HG02870 (cell line): ENCODE measurements around the gene CADPS.
"Not testable (repeated sequence)": the region's sequence is repeated elsewhere in the genome, so short reads cannot be mapped to it uniquely, and the experiment has no call there.

ENCODE experiments used
- ATAC-seq: cut with Tn5 transposase; IDR thresholded peaks from one replicate; pipeline ENCODE4 v1.9.1; 2021; ENCODE audit warnings: mild to moderate bottlenecking, moderate library complexity; ENCODE audit not compliant: unreplicated experiment

The CADPS gene

GRCh38 chr3:62602129-62602770 is 273.0 kb downstream of the CADPS start:
- ATAC-seq = no peak

- ATAC-seq = no peak
Observed at GRCh38 chr3:62601238-62602070, 273.8 kb downstream of the CADPS start.

- no peak for ATAC-seq
Observed at GRCh38 chr3:62600033-62600432, 275.2 kb downstream of the CADPS start.

- ATAC-seq = no peak
Observed at GRCh38 chr3:62597491-62597890, 277.7 kb downstream of the CADPS start.

- ATAC-seq = no peak
Observed at GRCh38 chr3:62592408-62592807, 282.8 kb downstream of the CADPS start.

- no peak for ATAC-seq
Observed at GRCh38 chr3:62589078-62589477, 286.1 kb downstream of the CADPS start.

- no peak for ATAC-seq
Observed at GRCh38 chr3:62587579-62588031, 287.6 kb downstream of the CADPS start.

GRCh38 chr3:62587169-62587568 is 288.0 kb downstream of the CADPS start:
- ATAC-seq = no peak

- no peak for ATAC-seq
Observed at GRCh38 chr3:62586356-62586755, 288.9 kb downstream of the CADPS start.

- no peak for ATAC-seq
Observed at GRCh38 chr3:62585861-62586260, 289.4 kb downstream of the CADPS start.

- ATAC-seq = no peak
Observed at GRCh38 chr3:62584636-62585035, 290.6 kb downstream of the CADPS start.

GRCh38 chr3:62582495-62583172 is 292.6 kb downstream of the CADPS start:
- ATAC-seq = no peak

- ATAC-seq = not testable (repeated sequence)
Observed at GRCh38 chr3:62580485-62580884, 294.7 kb downstream of the CADPS start.

- ATAC-seq = no peak
Observed at GRCh38 chr3:62577153-62577552, 298.1 kb downstream of the CADPS start.

- no peak for ATAC-seq
Observed at GRCh38 chr3:62574266-62574898, 300.8 kb downstream of the CADPS start.

- no peak for ATAC-seq
Observed at GRCh38 chr3:62571916-62572315, 303.3 kb downstream of the CADPS start.

- ATAC-seq = no peak
Observed at GRCh38 chr3:62570888-62571287, 304.3 kb downstream of the CADPS start.

GRCh38 chr3:62569609-62570008 is 305.6 kb downstream of the CADPS start:
- ATAC-seq = no peak

GRCh38 chr3:62567097-62568021 is 307.9 kb downstream of the CADPS start:
- no peak for ATAC-seq

- no peak for ATAC-seq
Observed at GRCh38 chr3:62566022-62566557, 309.1 kb downstream of the CADPS start.
